Liver (tissue), 3 donors: ENCODE data around the gene PLEKHF1.
A peak's percentile ranks its signal among the peaks of the same experiment; 100 is the strongest.

Experiments
- GABPA ChIP-seq, 2 donors: IDR thresholded peaks in 1 of 2; conservative IDR thresholded peaks in 1 of 2; 2 replicates each; pipeline ENCODE4 v1.6.1; 2016; ENCODE audit warnings: antibody characterized with exemption in 2 of 2, mild to moderate bottlenecking in 1 of 2, moderate library complexity in 1 of 2
- RAD21 ChIP-seq, 2 donors: IDR thresholded peaks; 2 replicates each; pipeline ENCODE4 v1.6.1; 2016; ENCODE audit warnings: antibody characterized with exemption in 2 of 2, mild to moderate bottlenecking in 2 of 2
- RXRA ChIP-seq, 2 donors: IDR thresholded peaks; 2 replicates each; pipeline ENCODE4 v1.6.1; 2017 to 2018; ENCODE audit warnings: antibody characterized with exemption in 2 of 2, mild to moderate bottlenecking in 1 of 2
- TAF1 ChIP-seq: conservative IDR thresholded peaks from 2 replicates; pipeline ENCODE4 v1.6.1; 2016; ENCODE audit warnings: antibody characterized with exemption, mild to moderate bottlenecking
- YY1 ChIP-seq: IDR thresholded peaks from 2 replicates; pipeline ENCODE4 v1.6.1; 2016; ENCODE audit warnings: antibody characterized with exemption, mild to moderate bottlenecking
- TF ChIP-seq, protein P1 (sequence below): IDR thresholded peaks from 2 replicates; pipeline ENCODE4 v1.6.1; 2016; ENCODE audit warnings: antibody characterized with exemption, mild to moderate bottlenecking
- TF ChIP-seq, protein P2 (sequence below): fragments of 150-350 bp; IDR thresholded peaks from 2 replicates; pipeline ENCODE4 v1.5.1; 2017; ENCODE audit warnings: improper control_type of control experiment, low read depth, low read length; ENCODE audit not compliant: missing input control
- donor health status: healthy.
- donor health status: healthy.

GRCh38 chr19:29694669-29695627 lies 29.7 kb downstream of the PLEKHF1 start:
- TF ChIP-seq, protein P1, sequence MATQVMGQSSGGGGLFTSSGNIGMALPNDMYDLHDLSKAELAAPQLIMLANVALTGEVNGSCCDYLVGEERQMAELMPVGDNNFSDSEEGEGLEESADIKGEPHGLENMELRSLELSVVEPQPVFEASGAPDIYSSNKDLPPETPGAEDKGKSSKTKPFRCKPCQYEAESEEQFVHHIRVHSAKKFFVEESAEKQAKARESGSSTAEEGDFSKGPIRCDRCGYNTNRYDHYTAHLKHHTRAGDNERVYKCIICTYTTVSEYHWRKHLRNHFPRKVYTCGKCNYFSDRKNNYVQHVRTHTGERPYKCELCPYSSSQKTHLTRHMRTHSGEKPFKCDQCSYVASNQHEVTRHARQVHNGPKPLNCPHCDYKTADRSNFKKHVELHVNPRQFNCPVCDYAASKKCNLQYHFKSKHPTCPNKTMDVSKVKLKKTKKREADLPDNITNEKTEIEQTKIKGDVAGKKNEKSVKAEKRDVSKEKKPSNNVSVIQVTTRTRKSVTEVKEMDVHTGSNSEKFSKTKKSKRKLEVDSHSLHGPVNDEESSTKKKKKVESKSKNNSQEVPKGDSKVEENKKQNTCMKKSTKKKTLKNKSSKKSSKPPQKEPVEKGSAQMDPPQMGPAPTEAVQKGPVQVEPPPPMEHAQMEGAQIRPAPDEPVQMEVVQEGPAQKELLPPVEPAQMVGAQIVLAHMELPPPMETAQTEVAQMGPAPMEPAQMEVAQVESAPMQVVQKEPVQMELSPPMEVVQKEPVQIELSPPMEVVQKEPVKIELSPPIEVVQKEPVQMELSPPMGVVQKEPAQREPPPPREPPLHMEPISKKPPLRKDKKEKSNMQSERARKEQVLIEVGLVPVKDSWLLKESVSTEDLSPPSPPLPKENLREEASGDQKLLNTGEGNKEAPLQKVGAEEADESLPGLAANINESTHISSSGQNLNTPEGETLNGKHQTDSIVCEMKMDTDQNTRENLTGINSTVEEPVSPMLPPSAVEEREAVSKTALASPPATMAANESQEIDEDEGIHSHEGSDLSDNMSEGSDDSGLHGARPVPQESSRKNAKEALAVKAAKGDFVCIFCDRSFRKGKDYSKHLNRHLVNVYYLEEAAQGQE = no peak
- TF ChIP-seq, protein P2, sequence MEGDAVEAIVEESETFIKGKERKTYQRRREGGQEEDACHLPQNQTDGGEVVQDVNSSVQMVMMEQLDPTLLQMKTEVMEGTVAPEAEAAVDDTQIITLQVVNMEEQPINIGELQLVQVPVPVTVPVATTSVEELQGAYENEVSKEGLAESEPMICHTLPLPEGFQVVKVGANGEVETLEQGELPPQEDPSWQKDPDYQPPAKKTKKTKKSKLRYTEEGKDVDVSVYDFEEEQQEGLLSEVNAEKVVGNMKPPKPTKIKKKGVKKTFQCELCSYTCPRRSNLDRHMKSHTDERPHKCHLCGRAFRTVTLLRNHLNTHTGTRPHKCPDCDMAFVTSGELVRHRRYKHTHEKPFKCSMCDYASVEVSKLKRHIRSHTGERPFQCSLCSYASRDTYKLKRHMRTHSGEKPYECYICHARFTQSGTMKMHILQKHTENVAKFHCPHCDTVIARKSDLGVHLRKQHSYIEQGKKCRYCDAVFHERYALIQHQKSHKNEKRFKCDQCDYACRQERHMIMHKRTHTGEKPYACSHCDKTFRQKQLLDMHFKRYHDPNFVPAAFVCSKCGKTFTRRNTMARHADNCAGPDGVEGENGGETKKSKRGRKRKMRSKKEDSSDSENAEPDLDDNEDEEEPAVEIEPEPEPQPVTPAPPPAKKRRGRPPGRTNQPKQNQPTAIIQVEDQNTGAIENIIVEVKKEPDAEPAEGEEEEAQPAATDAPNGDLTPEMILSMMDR = peak; percentile 99
- no peak for TF ChIP-seq TAF1
- no peak for TF ChIP-seq GABPA (IDR thresholded peaks at IDR 0.05 in 1 of 2, conservative IDR thresholded peaks at IDR 0.05 in 1 of 2)
- TF ChIP-seq YY1 = no peak
- TF ChIP-seq RXRA (IDR thresholded peaks at IDR 0.05) = peak; percentile 48 to 68
- TF ChIP-seq RAD21 (IDR thresholded peaks at IDR 0.05) = peak; percentile 96 to 100
